HG02759 (cell line): ENCODE measurements around the gene TPP1.
A peak's percentile ranks its signal among the peaks of the same experiment; 100 is the strongest.

ENCODE experiments used
- ATAC-seq: cut with Tn5 transposase; IDR thresholded peaks from one replicate; pipeline ENCODE4 v1.9.1; 2021; ENCODE audit warnings: mild to moderate bottlenecking, moderate library complexity; ENCODE audit not compliant: unreplicated experiment

The TPP1 gene

GRCh38 chr11:6647836-6648235 lies 28.6 kb upstream of the TPP1 start:
- no peak for ATAC-seq

GRCh38 chr11:6646918-6647679 lies 27.9 kb upstream of the TPP1 start:
- ATAC-seq, result peak; percentile 92

- no peak for ATAC-seq
These were observed 27.3 kb upstream of the TPP1 start for GRCh38 chr11:6646576-6646917.

- no peak for ATAC-seq
These were observed 26.8 kb upstream of the TPP1 start for GRCh38 chr11:6646071-6646470.

- no peak for ATAC-seq
These were observed 23.7 kb upstream of the TPP1 start for GRCh38 chr11:6642957-6643356.

- ATAC-seq, result no peak
These were observed 21.9 kb upstream of the TPP1 start for GRCh38 chr11:6640985-6641701.

- no peak for ATAC-seq
These were observed 21.1 kb upstream of the TPP1 start for GRCh38 chr11:6640036-6640984.

GRCh38 chr11:6638429-6638828 lies 19.2 kb upstream of the TPP1 start:
- no peak for ATAC-seq

GRCh38 chr11:6637871-6638270 lies 18.6 kb upstream of the TPP1 start:
- ATAC-seq, result no peak

GRCh38 chr11:6636480-6636879 lies 17.3 kb upstream of the TPP1 start:
- no peak for ATAC-seq

- no peak for ATAC-seq
These were observed 16.1 kb upstream of the TPP1 start for GRCh38 chr11:6635082-6635932.

- no peak for ATAC-seq
These were observed 15.3 kb upstream of the TPP1 start for GRCh38 chr11:6634534-6634933.

- no peak for ATAC-seq
These were observed 14.5 kb upstream of the TPP1 start for GRCh38 chr11:6633422-6634408.

- no peak for ATAC-seq
These were observed 13.2 kb upstream of the TPP1 start for GRCh38 chr11:6632116-6633073.

GRCh38 chr11:6631361-6631890 lies 12.2 kb upstream of the TPP1 start:
- ATAC-seq, result no peak

- ATAC-seq, result no peak
These were observed 11.5 kb upstream of the TPP1 start for GRCh38 chr11:6630632-6631291.

- ATAC-seq, result no peak
These were observed 10.8 kb upstream of the TPP1 start for GRCh38 chr11:6629892-6630631.
